Neuronal stem cell (in vitro differentiated cells): Measurements from ENCODE around the gene KRT35.

ENCODE experiments used
- DNase-seq: peaks from one replicate; pipeline ENCODE4 v3.0.0-alpha.2; 2013; ENCODE audit warnings: low spot score
- H2AFZ ChIP-seq: one replicate; pipeline ENCODE4 v1.6.1; 2013; ENCODE audit warnings: mild to moderate bottlenecking, low read length, inconsistent platforms
- H2AK5ac ChIP-seq: 2 replicates; pipeline ENCODE4 v1.6.1; 2013; ENCODE audit warnings: low read depth, mild to moderate bottlenecking, inconsistent platforms, low read length, moderate library complexity, mixed read lengths
- H2BK120ac ChIP-seq: 2 replicates; pipeline ENCODE4 v1.6.1; 2013; ENCODE audit warnings: low read depth, mild to moderate bottlenecking, inconsistent platforms, low read length, moderate library complexity, mixed read lengths
- H2BK12ac ChIP-seq: one replicate; pipeline ENCODE4 v1.6.1; 2013; ENCODE audit warnings: low read length, inconsistent platforms
- H2BK15ac ChIP-seq: 2 replicates; pipeline ENCODE4 v1.6.1; 2013; ENCODE audit warnings: mild to moderate bottlenecking, low read length, inconsistent platforms, mixed read lengths
- H2BK5ac ChIP-seq: one replicate; pipeline ENCODE4 v1.6.1; 2013; ENCODE audit warnings: inconsistent platforms, mild to moderate bottlenecking, low read length, moderate library complexity
- H3K14ac ChIP-seq: one replicate; pipeline ENCODE4 v1.6.1; 2013; ENCODE audit warnings: low read length, inconsistent platforms
- H3K18ac ChIP-seq: 2 replicates; pipeline ENCODE4 v1.6.1; 2013; ENCODE audit warnings: low read length, inconsistent platforms
- H3K23ac ChIP-seq: 2 replicates; pipeline ENCODE4 v1.6.1; 2013; ENCODE audit warnings: low read depth, mild to moderate bottlenecking, mixed read lengths, low read length, inconsistent platforms; ENCODE audit not compliant: poor library complexity
- H3K27ac ChIP-seq: replicated peaks from 3 replicates; pipeline ENCODE4 v1.5.1; 2013; ENCODE audit warnings: low read length, inconsistent platforms
- H3K27me3 ChIP-seq, 3 experiments: 2 replicates each; pipeline ENCODE4 v1.6.1; 2013; ENCODE audit warnings: low read length in 3 of 3, mild to moderate bottlenecking in 2 of 3, inconsistent platforms in 1 of 3, low read depth in 1 of 3, mixed read lengths in 1 of 3, moderate library complexity in 1 of 3; ENCODE audit not compliant: control insufficient read depth in 3 of 3, insufficient read depth in 3 of 3
- H3K36me3 ChIP-seq, 2 donors: replicated peaks in 1 of 2; 2 replicates each; pipeline ENCODE4 v1.6.1; 2013; ENCODE audit warnings: low read length in 2 of 2; ENCODE audit not compliant: control insufficient read depth in 2 of 2, insufficient read depth in 2 of 2
- H3K4ac ChIP-seq: 2 replicates; pipeline ENCODE4 v1.6.1; 2013; ENCODE audit warnings: inconsistent platforms, mild to moderate bottlenecking, low read length, moderate library complexity
- H3K4me1 ChIP-seq, 2 donors: 1 replicate in 1 of 2; 2 replicates in 1 of 2; pipeline ENCODE4 v1.6.1; 2013; ENCODE audit warnings: low read length in 2 of 2, low read depth in 1 of 2; ENCODE audit not compliant: control insufficient read depth in 2 of 2, insufficient read depth in 1 of 2
- H3K4me2 ChIP-seq: one replicate; pipeline ENCODE4 v1.6.1; 2013; ENCODE audit warnings: mild to moderate bottlenecking, low read length, inconsistent platforms; ENCODE audit not compliant: insufficient read depth, poor library complexity, severe bottlenecking
- H3K4me3 ChIP-seq, 2 donors: 2 replicates each; pipeline ENCODE4 v1.5.1; 2013; ENCODE audit warnings: low read length in 2 of 2, mild to moderate bottlenecking in 2 of 2, inconsistent platforms in 1 of 2, moderate library complexity in 1 of 2
- H3K79me1 ChIP-seq: one replicate; pipeline ENCODE4 v1.6.1; 2013; ENCODE audit warnings: low read depth, mild to moderate bottlenecking, inconsistent platforms, low read length, moderate library complexity
- H3K9ac ChIP-seq: one replicate; pipeline ENCODE4 v1.6.1; 2013; ENCODE audit warnings: mild to moderate bottlenecking, low read depth, low read length, inconsistent platforms; ENCODE audit not compliant: poor library complexity
- H3K9me3 ChIP-seq, 2 donors: replicated peaks in 1 of 2; 2 replicates each; pipeline versions ENCODE3 to v1.6.1; 2013; ENCODE audit warnings: low read length in 2 of 2, mild to moderate bottlenecking in 2 of 2, inconsistent platforms in 1 of 2, low read depth in 1 of 2, mixed read lengths in 1 of 2, moderate library complexity in 1 of 2; ENCODE audit not compliant: control insufficient read depth in 2 of 2, insufficient read depth in 1 of 2
- H4K8ac ChIP-seq: one replicate; pipeline ENCODE4 v1.6.1; 2013; ENCODE audit warnings: low read depth, mild to moderate bottlenecking, inconsistent platforms, low read length, moderate library complexity
- H4K91ac ChIP-seq: one replicate; pipeline ENCODE4 v1.6.1; 2013; ENCODE audit warnings: low read length, low read depth, mild to moderate bottlenecking, inconsistent platforms; ENCODE audit not compliant: poor library complexity
- WGBS, 2 donors: extraction: QIAGEN DNeasy Blood & Tissue Kit; methylation state at CpG; one replicate each; pipeline ENCODE4 v1.1.7; 2013; ENCODE audit warnings: missing lambda C conversion rate in 2 of 2, mixed read lengths in 1 of 2; ENCODE audit not compliant: insufficient read length in 2 of 2, insufficient replicate concordance in 1 of 2; ENCODE audit errors: extremely low coverage in 2 of 2; 5-methylcytosine and 5-hydroxymethylcytosine counted together

KRT35 gene

GRCh38 chr17:41462705-41463104, 18.2 kb downstream of the KRT35 start:
- H2BK5ac ChIP-seq = no peak overlapping the region
- no peaks in the 10 kb centered on the region for H3K4me1 ChIP-seq
- H2BK15ac ChIP-seq = no peak overlapping the region
- H2BK120ac ChIP-seq = no peak overlapping the region
- no peak overlapping the region for H3K23ac ChIP-seq
- no peak for DNase-seq
- H3K27me3 ChIP-seq = no peaks in the 10 kb centered on the region
- no peak overlapping the region for H2BK12ac ChIP-seq
- H3K9ac ChIP-seq = no peak overlapping the region
- no peak overlapping the region for H3K4me2 ChIP-seq
- no peak overlapping the region for H4K91ac ChIP-seq
- no peak overlapping the region for H4K8ac ChIP-seq
- H3K14ac ChIP-seq = no peak overlapping the region
- H3K9me3 ChIP-seq = no peaks in the 10 kb centered on the region
- no peak overlapping the region for H3K27ac ChIP-seq
- H2AK5ac ChIP-seq = no peak overlapping the region
- no peak overlapping the region for H2AFZ ChIP-seq
- no peak overlapping the region for H3K18ac ChIP-seq
- H3K79me1 ChIP-seq = no peaks in the 10 kb centered on the region
- H3K36me3 ChIP-seq = no peaks in the 10 kb centered on the region
- WGBS, 2 donors = no CpG with 5 or more reads among the region's 15 CpGs
- no peak overlapping the region for H3K4ac ChIP-seq
- H3K4me3 ChIP-seq = no peak overlapping the region

GRCh38 chr17:41457676-41458075, 23.3 kb downstream of the KRT35 start:
- no peak overlapping the region for H3K23ac ChIP-seq
- H3K27ac ChIP-seq = no peak overlapping the region
- H3K4me1 ChIP-seq = no peaks in the 10 kb centered on the region
- no peak overlapping the region for H3K9ac ChIP-seq
- H2BK5ac ChIP-seq = no peak overlapping the region
- H3K18ac ChIP-seq = no peak overlapping the region
- H2BK12ac ChIP-seq = no peak overlapping the region
- H3K27me3 ChIP-seq = no peaks in the 10 kb centered on the region
- H2BK120ac ChIP-seq = no peak overlapping the region
- no CpG with 5 or more reads among the region's 4 CpGs for WGBS, 2 donors
- H3K4me2 ChIP-seq = no peak overlapping the region
- H3K36me3 ChIP-seq = no peaks in the 10 kb centered on the region
- H4K8ac ChIP-seq = no peak overlapping the region
- no peak overlapping the region for H3K4ac ChIP-seq
- H2BK15ac ChIP-seq = no peak overlapping the region
- no peak overlapping the region for H4K91ac ChIP-seq
- H2AFZ ChIP-seq = no peak overlapping the region
- no peaks in the 10 kb centered on the region for H3K9me3 ChIP-seq
- no peak overlapping the region for H3K4me3 ChIP-seq
- no peak overlapping the region for H2AK5ac ChIP-seq
- no peak for DNase-seq
- H3K79me1 ChIP-seq = no peaks in the 10 kb centered on the region
- H3K14ac ChIP-seq = no peak overlapping the region

- no peak overlapping the region for H2BK15ac ChIP-seq
- H3K23ac ChIP-seq = no peak overlapping the region
- no peak overlapping the region for H3K14ac ChIP-seq
- H3K27me3 ChIP-seq = no peaks in the 10 kb centered on the region
- H3K4me2 ChIP-seq = no peak overlapping the region
- no peak overlapping the region for H4K91ac ChIP-seq
- H2AFZ ChIP-seq = no peak overlapping the region
- H3K9ac ChIP-seq = no peak overlapping the region
- H3K4me1 ChIP-seq = no peaks in the 10 kb centered on the region
- H2BK12ac ChIP-seq = no peak overlapping the region
- no peaks in the 10 kb centered on the region for H3K36me3 ChIP-seq
- H2BK5ac ChIP-seq = no peak overlapping the region
- no peak overlapping the region for H4K8ac ChIP-seq
- no peak for DNase-seq
- no peak overlapping the region for H3K18ac ChIP-seq
- no CpG with 5 or more reads among the region's 3 CpGs for whole genome bisulfite sequencing, 2 donors
- no peak overlapping the region for H3K4me3 ChIP-seq
- H3K4ac ChIP-seq = no peak overlapping the region
- H2BK120ac ChIP-seq = no peak overlapping the region
- peaks cover 0 to 5% of the 10 kb centered on the region in 2 donors for H3K9me3 ChIP-seq
- no peaks in the 10 kb centered on the region for H3K79me1 ChIP-seq
- no peak overlapping the region for H3K27ac ChIP-seq
- H2AK5ac ChIP-seq = no peak overlapping the region
Observed at GRCh38 chr17:41456204-41456603, 24.7 kb downstream of the KRT35 start.

GRCh38 chr17:41455236-41455635, 25.7 kb downstream of the KRT35 start:
- Histone ChIP-seq H3K9ac (no peak overlapping the region), H4K8ac (no peak overlapping the region), H4K91ac (no peak overlapping the region), H3K4me1 (no peaks in the 10 kb centered on the region), H3K4ac (no peak overlapping the region), H3K27ac (no peak overlapping the region), H3K27me3 (no peaks in the 10 kb centered on the region), H3K23ac (no peak overlapping the region), H2BK120ac (no peak overlapping the region), H3K4me2 (no peak overlapping the region), H2AK5ac (no peak overlapping the region), H3K18ac (no peak overlapping the region), H3K79me1 (no peaks in the 10 kb centered on the region), H2BK12ac (no peak overlapping the region), H3K36me3 (no peaks in the 10 kb centered on the region), H3K14ac (no peak overlapping the region), H3K9me3 (peaks cover 0 to 7% of the 10 kb centered on the region in 2 donors), H2AFZ (no peak overlapping the region), H3K4me3 (no peak overlapping the region), H2BK5ac (no peak overlapping the region), H2BK15ac (no peak overlapping the region)
- no peak for DNase-seq
- no CpG with 5 or more reads among the region's 1 CpG for WGBS, 2 donors
